Measurements from ENCODE around the gene DNAJB13. TPM values are rescaled to one million over a fixed set of nuclear protein-coding genes. Genes with fewer than 3 reads are reported as not detected.
"Not testable (repeated sequence)": the region's sequence is repeated elsewhere in the genome, so short reads cannot be mapped to it uniquely, and the experiment has no call there.

Gene DNAJB13
- total and polyA plus RNA-seq, 2 of the 4 experiments (the other 2 are of a cell fraction), result 0.18 to 0.48 TPM

- TF ChIP-seq BHLHE40 (IDR thresholded peaks at IDR 0.05; ENCODE audit: low read depth, low read length), result no peak
Measured at GRCh38 chr11:73983741-73984538, 33.1 kb downstream of the DNAJB13 start (continued).

GRCh38 chr11:73985661-73986060 lies 34.8 kb downstream of the DNAJB13 start:
- ATAC-seq (ENCODE audit: low read depth); H3K23ac ChIP-seq (ENCODE audit: low read depth, low read length); POLR2A ChIA-PET (ENCODE audit: unreplicated experiment); H3K79me1 ChIP-seq (ENCODE audit: low read depth in 1 of 2, low read length in 2 of 2); H3K9ac ChIP-seq (ENCODE audit: low read depth, low read length); CTCF ChIA-PET; H3K9me3 ChIP-seq (ENCODE audit: control insufficient read depth, insufficient read depth, low read length); H3K36me3 ChIP-seq (ENCODE audit: control insufficient read depth, insufficient read depth, low read length); H3K4ac ChIP-seq (ENCODE audit: low read depth, low read length); in situ Hi-C loops (cut with MboI; ENCODE audit: low sequenced_read_pairs); BruUV-seq (replicated peaks); H2AFZ ChIP-seq (replicated peaks; ENCODE audit: low read length, poor library complexity); H4K20me1 ChIP-seq (ENCODE audit: insufficient read depth, low read length); H2BK15ac ChIP-seq (ENCODE audit: low read depth, low read length); H2AK9ac ChIP-seq (replicated peaks; ENCODE audit: low read depth, low read length, poor library complexity); H3K4me2 ChIP-seq (ENCODE audit: low read depth, low read length); H2BK20ac ChIP-seq (ENCODE audit: low read depth, low read length); dilution Hi-C loops (cut with HindIII; ENCODE audit: low sequenced_read_pairs, unreplicated experiment); H2BK5ac ChIP-seq (ENCODE audit: low read depth, low read length, poor library complexity, severe bottlenecking); H3K27me3 ChIP-seq (ENCODE audit: control insufficient read depth, insufficient read depth, low read length); DNase-seq; H4K8ac ChIP-seq (ENCODE audit: low read depth in 2 of 2, low read length in 2 of 2); H3K18ac ChIP-seq (ENCODE audit: low read depth, low read length); H2AK5ac ChIP-seq (ENCODE audit: low read depth, low read length); H3K56ac ChIP-seq (ENCODE audit: extremely low read depth, insufficient read depth, low read length); H4K5ac ChIP-seq (ENCODE audit: low read depth, low read length); H2BK120ac ChIP-seq (ENCODE audit: low read depth, low read length); H3K14ac ChIP-seq (replicated peaks; ENCODE audit: low read depth, low read length); H3K27ac ChIP-seq (ENCODE audit: insufficient read depth, low read length); H4K91ac ChIP-seq (ENCODE audit: insufficient read depth, low read depth, low read length); H3K4me1 ChIP-seq (ENCODE audit: control insufficient read depth, insufficient read depth, low read length); H3K4me3 ChIP-seq (ENCODE audit: insufficient read depth, low read depth, low read length); H3K9me1 ChIP-seq (ENCODE audit: insufficient read depth, low read length): not testable (repeated sequence)
- no CpG with 5 or more reads among the region's 4 CpGs for WGBS, 2 experiments (ENCODE audit: extremely low coverage in 2 of 2, insufficient read length in 1 of 2)
- intact Hi-C loops (cut with micrococcal nuclease), result loop anchor here (10.0 kb wide), 1 partner anchor 329 kb away; the partner anchor contains the start of gene P4HA3

Measured in IMR-90 (cell line).